ENCODE data around the gene ABLIM3.

DNA sequence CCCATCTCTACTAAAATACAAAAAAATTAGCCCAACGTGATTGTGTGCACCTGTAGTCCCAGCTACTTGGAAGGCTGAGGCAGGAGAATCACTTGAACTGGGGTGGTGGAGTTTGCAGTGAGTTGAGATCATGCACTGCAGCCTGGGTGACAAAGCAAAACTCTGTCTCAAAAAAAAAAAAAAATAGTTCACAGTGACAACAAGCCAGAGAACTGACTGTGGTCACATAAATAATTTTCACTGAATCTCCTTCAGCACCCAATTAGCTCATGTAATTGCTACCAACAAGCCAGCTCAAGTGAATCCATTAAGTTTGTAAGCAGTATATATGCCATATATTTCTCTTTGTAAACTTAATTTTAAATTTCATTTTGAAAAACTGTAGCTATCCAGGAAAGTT is 115.8 kb downstream of the ABLIM3 start:
- TF ChIP-seq CTCF (IDR thresholded peaks at IDR 0.05; ENCODE audit: insufficient read depth, low read length, poor library complexity, severe bottlenecking) (no peak), EZH2phosphoT487 (conservative IDR thresholded peaks at IDR 0.05; ENCODE audit: low read length) (no peak)

Data from SU-DHL-6 (cell line).